Measurements from ENCODE around the gene TRPM2. TPM values are rescaled to one million over a fixed set of nuclear protein-coding genes. Genes with fewer than 3 reads are reported as not detected.
"Not testable (repeated sequence)": the region's sequence is repeated elsewhere in the genome, so short reads cannot be mapped to it uniquely, and the experiment has no call there.

TRPM2 gene
- total RNA-seq, 1 donor from 2014 or later: 2.8 TPM

- peaks cover 4% of the 10 kb centered on the region for H3K27me3 ChIP-seq (ENCODE audit: control insufficient read depth, insufficient read depth, low read length)
- no peaks in the 10 kb centered on the region for H3K36me3 ChIP-seq (ENCODE audit: control insufficient read depth, insufficient read depth, low read length)
- DNase-seq (ENCODE audit: low read depth): no peak
- no peak overlapping the region for H3K4me3 ChIP-seq (ENCODE audit: low read depth, low read length)
- no peak for TF ChIP-seq CTCF (IDR thresholded peaks at IDR 0.05; ENCODE audit: insufficient read depth, low read length, poor library complexity, severe bottlenecking)
These were observed 37.5 kb downstream of the TRPM2 start for GRCh38 chr21:44390886-44391285.

- TF ChIP-seq CTCF (IDR thresholded peaks at IDR 0.05; ENCODE audit: insufficient read depth, low read length, poor library complexity, severe bottlenecking): no peak
- no peaks in the 10 kb centered on the region for H3K36me3 ChIP-seq (ENCODE audit: control insufficient read depth, insufficient read depth, low read length)
- peaks cover 4% of the 10 kb centered on the region for H3K27me3 ChIP-seq (ENCODE audit: control insufficient read depth, insufficient read depth, low read length)
- DNase-seq (ENCODE audit: low read depth): no peak
- H3K4me3 ChIP-seq (ENCODE audit: low read depth, low read length): no peak overlapping the region
These were observed 38.1 kb downstream of the TRPM2 start for GRCh38 chr21:44391345-44392091.

- no peak for DNase-seq (ENCODE audit: low read depth)
- peaks cover 4% of the 10 kb centered on the region for H3K27me3 ChIP-seq (ENCODE audit: control insufficient read depth, insufficient read depth, low read length)
- TF ChIP-seq CTCF (IDR thresholded peaks at IDR 0.05; ENCODE audit: insufficient read depth, low read length, poor library complexity, severe bottlenecking): no peak
- H3K4me3 ChIP-seq (ENCODE audit: low read depth, low read length): no peak overlapping the region
- H3K36me3 ChIP-seq (ENCODE audit: control insufficient read depth, insufficient read depth, low read length): no peaks in the 10 kb centered on the region
These were observed 38.8 kb downstream of the TRPM2 start for GRCh38 chr21:44392185-44392584.

GRCh38 chr21:44392916-44393315 lies 39.5 kb downstream of the TRPM2 start:
- no peaks in the 10 kb centered on the region for H3K36me3 ChIP-seq (ENCODE audit: control insufficient read depth, insufficient read depth, low read length)
- no peak for TF ChIP-seq CTCF (IDR thresholded peaks at IDR 0.05; ENCODE audit: insufficient read depth, low read length, poor library complexity, severe bottlenecking)
- H3K4me3 ChIP-seq (ENCODE audit: low read depth, low read length): no peak overlapping the region
- DNase-seq (ENCODE audit: low read depth): no peak
- peaks cover 4% of the 10 kb centered on the region for H3K27me3 ChIP-seq (ENCODE audit: control insufficient read depth, insufficient read depth, low read length)

- peaks cover 4% of the 10 kb centered on the region for H3K27me3 ChIP-seq (ENCODE audit: control insufficient read depth, insufficient read depth, low read length)
- no peak for TF ChIP-seq CTCF (IDR thresholded peaks at IDR 0.05; ENCODE audit: insufficient read depth, low read length, poor library complexity, severe bottlenecking)
- no peak overlapping the region for H3K4me3 ChIP-seq (ENCODE audit: low read depth, low read length)
- DNase-seq (ENCODE audit: low read depth): no peak
- H3K36me3 ChIP-seq (ENCODE audit: control insufficient read depth, insufficient read depth, low read length): no peaks in the 10 kb centered on the region
These were observed 41.3 kb downstream of the TRPM2 start for GRCh38 chr21:44394733-44395132.

GRCh38 chr21:44395260-44395659 lies 41.8 kb downstream of the TRPM2 start:
- Histone ChIP-seq H3K36me3 (ENCODE audit: control insufficient read depth, insufficient read depth, low read length) (no peaks in the 10 kb centered on the region), H3K4me3 (ENCODE audit: low read depth, low read length) (no peak overlapping the region), H3K27me3 (ENCODE audit: control insufficient read depth, insufficient read depth, low read length) (peaks cover 4% of the 10 kb centered on the region)
- no peak for DNase-seq (ENCODE audit: low read depth)
- TF ChIP-seq CTCF (IDR thresholded peaks at IDR 0.05; ENCODE audit: insufficient read depth, low read length, poor library complexity, severe bottlenecking): no peak

- DNase-seq (ENCODE audit: low read depth); H3K36me3 ChIP-seq (ENCODE audit: control insufficient read depth, insufficient read depth, low read length); H3K27me3 ChIP-seq (ENCODE audit: control insufficient read depth, insufficient read depth, low read length); H3K4me3 ChIP-seq (ENCODE audit: low read depth, low read length): not testable (repeated sequence)
These were observed 43.4 kb downstream of the TRPM2 start for GRCh38 chr21:44396803-44397202.

All from kidney epithelial cell (primary cell).